Osteocyte (in vitro differentiated cells): ENCODE results near the gene CCNB3. TPM values are rescaled to one million over a fixed set of nuclear protein-coding genes. Genes with fewer than 3 reads are reported as not detected.

Source experiments
- DNase-seq: peaks from one replicate; pipeline ENCODE4 v3.0.0; 2021; ENCODE audit warnings: mixed read lengths; ENCODE audit not compliant: unreplicated experiment; ENCODE audit errors: extremely low spot score
- H3K27ac Mint-ChIP-seq: one replicate; pipeline ENCODE4 v1.8.0; 2021; ENCODE audit warnings: mild to moderate bottlenecking, mixed read lengths; ENCODE audit not compliant: unreplicated experiment
- H3K27me3 Mint-ChIP-seq: one replicate; pipeline ENCODE4 v1.8.0; 2021; ENCODE audit warnings: mixed read lengths; ENCODE audit not compliant: unreplicated experiment
- H3K36me3 Mint-ChIP-seq: one replicate; pipeline ENCODE4 v1.8.0; 2021; ENCODE audit warnings: mixed read lengths; ENCODE audit not compliant: unreplicated experiment
- H3K4me1 Mint-ChIP-seq: one replicate; pipeline ENCODE4 v1.8.0; 2021; ENCODE audit warnings: mixed read lengths; ENCODE audit not compliant: unreplicated experiment
- H3K4me3 Mint-ChIP-seq: one replicate; pipeline ENCODE4 v1.8.0; 2021; ENCODE audit warnings: mild to moderate bottlenecking, moderate library complexity, mixed read lengths; ENCODE audit not compliant: unreplicated experiment
- H3K9me3 Mint-ChIP-seq: one replicate; pipeline ENCODE4 v1.8.0; 2021; ENCODE audit warnings: mixed read lengths; ENCODE audit not compliant: unreplicated experiment
- total RNA-seq: library from RNA; stranded (reverse); gene quantifications from 2 replicates; pipeline ENCODE4 v1.2.1, GENCODE V29; 2021
- TF ChIP-seq, protein P1 (sequence below): fragments of 200-600 bp; sonication (generic); IDR thresholded peaks from 2 replicates; pipeline ENCODE4 v1.5.0; 2021; ENCODE audit warnings: antibody characterized with exemption, mild to moderate bottlenecking, moderate library complexity

The CCNB3 gene
- total RNA-seq, 1 donor from 2014 or later, result 0.48 TPM

DNA sequence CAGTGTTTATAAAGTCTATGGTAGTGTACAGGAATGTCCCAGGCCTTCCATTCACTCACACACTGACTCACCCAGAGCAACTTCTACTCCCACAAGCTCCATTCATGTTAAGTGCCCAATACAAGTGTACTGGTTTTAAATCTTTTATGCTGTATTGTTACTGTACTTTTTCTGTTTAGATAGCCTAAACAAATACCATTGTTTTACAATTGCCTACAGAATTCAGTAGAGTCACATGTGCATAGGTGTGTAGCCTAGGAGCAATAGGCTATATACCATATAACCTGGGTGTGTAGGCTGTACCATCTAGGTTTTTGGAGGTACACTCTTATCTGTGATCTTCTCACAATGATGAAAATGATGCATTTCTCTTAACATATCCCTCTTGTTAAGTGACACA lies 139.4 kb downstream of the CCNB3 start:
- Mint-ChIP-seq H3K36me3 (no peaks in the 10 kb centered on the region), H3K27ac (no peak overlapping the region), H3K4me3 (no peak overlapping the region), H3K27me3 (no peaks in the 10 kb centered on the region), H3K4me1 (no peaks in the 10 kb centered on the region), H3K9me3 (peaks cover 15% of the 10 kb centered on the region)
- DNase-seq, result no peak
- TF ChIP-seq, protein P1, sequence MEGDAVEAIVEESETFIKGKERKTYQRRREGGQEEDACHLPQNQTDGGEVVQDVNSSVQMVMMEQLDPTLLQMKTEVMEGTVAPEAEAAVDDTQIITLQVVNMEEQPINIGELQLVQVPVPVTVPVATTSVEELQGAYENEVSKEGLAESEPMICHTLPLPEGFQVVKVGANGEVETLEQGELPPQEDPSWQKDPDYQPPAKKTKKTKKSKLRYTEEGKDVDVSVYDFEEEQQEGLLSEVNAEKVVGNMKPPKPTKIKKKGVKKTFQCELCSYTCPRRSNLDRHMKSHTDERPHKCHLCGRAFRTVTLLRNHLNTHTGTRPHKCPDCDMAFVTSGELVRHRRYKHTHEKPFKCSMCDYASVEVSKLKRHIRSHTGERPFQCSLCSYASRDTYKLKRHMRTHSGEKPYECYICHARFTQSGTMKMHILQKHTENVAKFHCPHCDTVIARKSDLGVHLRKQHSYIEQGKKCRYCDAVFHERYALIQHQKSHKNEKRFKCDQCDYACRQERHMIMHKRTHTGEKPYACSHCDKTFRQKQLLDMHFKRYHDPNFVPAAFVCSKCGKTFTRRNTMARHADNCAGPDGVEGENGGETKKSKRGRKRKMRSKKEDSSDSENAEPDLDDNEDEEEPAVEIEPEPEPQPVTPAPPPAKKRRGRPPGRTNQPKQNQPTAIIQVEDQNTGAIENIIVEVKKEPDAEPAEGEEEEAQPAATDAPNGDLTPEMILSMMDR, result no peak

DNA sequence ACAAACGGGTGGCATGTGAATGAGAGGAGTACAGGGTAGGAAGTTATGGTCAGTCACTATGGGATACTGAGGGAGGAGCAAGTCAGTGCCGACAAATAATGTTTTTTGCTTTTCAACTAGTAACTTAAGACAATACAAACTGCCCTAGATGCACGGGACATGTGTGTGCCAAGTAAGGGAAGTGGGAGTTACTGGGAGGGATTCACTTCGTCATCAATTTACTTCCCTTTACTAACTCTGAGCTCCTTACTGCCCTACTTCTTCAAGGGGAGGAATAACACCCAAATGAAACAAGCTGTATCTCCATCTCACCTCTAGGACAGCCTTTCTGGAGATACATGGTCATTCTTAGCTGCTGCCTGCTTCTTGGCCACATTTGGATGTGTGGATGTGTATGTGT lies 168.4 kb downstream of the CCNB3 start:
- no peaks in the 10 kb centered on the region for H3K4me1 Mint-ChIP-seq
- H3K36me3 Mint-ChIP-seq, result no peaks in the 10 kb centered on the region
- no peaks in the 10 kb centered on the region for H3K27me3 Mint-ChIP-seq
- no peak overlapping the region for H3K4me3 Mint-ChIP-seq
- TF ChIP-seq, protein P1, result no peak
- peaks cover 12% of the 10 kb centered on the region for H3K9me3 Mint-ChIP-seq
- DNase-seq, result no peak
- H3K27ac Mint-ChIP-seq, result no peak overlapping the region

DNA sequence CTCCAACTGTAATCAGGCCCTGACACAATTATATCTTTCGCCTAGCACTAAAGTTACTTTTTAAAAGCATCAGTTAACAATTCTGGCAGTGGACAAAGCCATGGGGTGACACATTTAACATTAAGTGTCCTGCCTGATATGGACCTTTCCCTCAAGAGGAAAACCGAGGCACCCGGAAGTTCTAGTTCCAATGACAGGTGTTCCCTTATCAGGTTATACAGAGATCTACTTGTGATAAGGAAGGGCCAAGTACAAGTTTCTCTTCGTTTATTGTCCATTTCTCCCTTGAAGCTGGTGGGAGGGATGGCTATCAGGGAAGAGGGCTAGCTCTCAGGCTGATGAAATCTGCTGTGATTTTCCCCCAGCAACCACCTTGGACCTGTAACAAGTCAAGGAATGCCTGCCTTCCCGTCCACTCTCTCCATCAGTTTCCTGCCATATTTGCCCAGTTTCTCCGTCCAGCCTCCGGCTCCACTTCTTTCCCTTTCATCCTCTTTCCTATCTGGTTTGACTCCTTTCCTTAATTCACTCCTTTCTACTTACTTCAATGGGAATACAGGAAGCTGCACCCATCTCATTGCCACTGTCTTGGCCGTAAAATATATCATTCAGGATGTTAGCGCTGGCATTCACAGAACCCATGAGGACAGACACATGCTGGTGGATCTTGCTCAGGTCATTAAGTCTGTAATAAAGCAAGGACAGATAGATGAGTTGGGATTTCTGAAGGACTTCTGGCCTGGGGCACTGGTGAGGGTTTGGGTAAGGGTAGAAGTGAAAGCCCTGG lies 171.1 kb downstream of the CCNB3 start:
- H3K36me3 Mint-ChIP-seq, result no peaks in the 10 kb centered on the region
- H3K4me1 Mint-ChIP-seq, result no peaks in the 10 kb centered on the region
- peaks cover 22% of the 10 kb centered on the region for H3K9me3 Mint-ChIP-seq
- no peak overlapping the region for H3K4me3 Mint-ChIP-seq
- no peak overlapping the region for H3K27ac Mint-ChIP-seq
- no peak for DNase-seq
- TF ChIP-seq, protein P1, result no peak
- no peaks in the 10 kb centered on the region for H3K27me3 Mint-ChIP-seq

DNA sequence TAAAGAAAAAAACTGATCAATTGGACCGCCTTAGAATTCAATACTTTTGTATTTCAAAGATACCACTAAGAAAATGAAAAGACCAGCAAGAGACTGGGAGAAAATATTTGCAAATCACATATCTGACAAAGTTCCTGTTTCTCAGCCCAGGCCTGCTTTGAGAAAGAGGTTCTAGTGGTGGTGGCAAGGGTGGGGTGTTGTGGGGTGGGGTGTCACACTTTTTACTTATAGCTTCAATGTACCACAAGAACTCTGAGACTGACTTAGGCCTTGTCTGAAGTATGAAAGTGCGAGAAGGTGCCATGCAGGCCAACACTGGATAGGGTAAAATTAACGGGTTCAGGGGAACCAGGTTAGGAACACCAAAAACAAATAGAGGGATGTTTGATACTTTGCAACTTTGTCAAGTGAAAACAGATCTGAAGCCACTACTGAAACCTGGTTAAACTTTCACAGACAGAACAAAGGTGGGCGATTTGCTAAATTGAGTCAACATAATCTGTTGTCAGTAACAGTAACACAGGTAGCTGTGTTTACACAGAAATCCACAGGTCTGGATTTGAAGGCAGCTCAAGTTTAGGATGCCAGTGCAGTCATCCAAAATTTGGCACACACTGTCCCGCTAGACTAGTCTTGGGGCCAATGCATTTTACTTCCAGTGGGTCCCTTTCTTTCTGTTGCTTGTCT lies 177.3 kb downstream of the CCNB3 start:
- H3K27ac Mint-ChIP-seq, result no peak overlapping the region
- H3K27me3 Mint-ChIP-seq, result no peaks in the 10 kb centered on the region
- no peak for DNase-seq
- no peaks in the 10 kb centered on the region for H3K36me3 Mint-ChIP-seq
- TF ChIP-seq, protein P1, result no peak
- peaks cover 22% of the 10 kb centered on the region for H3K9me3 Mint-ChIP-seq
- H3K4me3 Mint-ChIP-seq, result no peak overlapping the region
- H3K4me1 Mint-ChIP-seq, result no peaks in the 10 kb centered on the region

DNA sequence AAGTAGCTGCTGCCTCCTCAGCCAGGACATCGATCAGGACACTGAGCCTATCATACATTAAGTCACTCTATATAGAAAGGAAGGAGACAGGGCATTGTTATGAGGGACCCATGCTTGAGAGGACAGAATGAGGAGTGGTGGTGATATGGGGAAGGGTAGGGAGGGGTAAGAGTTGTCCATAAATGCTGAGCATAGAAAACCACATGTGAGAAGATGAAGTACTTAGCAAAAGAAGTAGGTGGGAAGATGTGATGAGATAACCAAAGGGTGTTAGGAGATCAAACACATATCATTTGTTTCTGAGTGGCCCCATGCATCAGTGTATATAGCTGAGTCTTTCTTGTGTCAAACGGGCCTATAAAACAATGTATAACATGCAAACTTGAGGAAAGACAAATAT lies 182.0 kb downstream of the CCNB3 start:
- H3K27me3 Mint-ChIP-seq, result no peaks in the 10 kb centered on the region
- TF ChIP-seq, protein P1, result no peak

More for the DNA sequence above, 182.0 kb downstream of the CCNB3 start:
- Mint-ChIP-seq H3K36me3 (no peaks in the 10 kb centered on the region), H3K4me1 (no peaks in the 10 kb centered on the region), H3K4me3 (no peak overlapping the region), H3K9me3 (peaks cover 14% of the 10 kb centered on the region), H3K27ac (no peak overlapping the region)
- no peak for DNase-seq
